GM21786 (cell line): ENCODE measurements around the gene ABLIM3.

Source experiments
- ATAC-seq: cut with Tn5 transposase; IDR thresholded peaks from one replicate; pipeline ENCODE4 v1.9.1; 2021; ENCODE audit not compliant: unreplicated experiment

The ABLIM3 gene

GRCh38 chr5:149141224-149141956, at the start of gene ABLIM3:
Gene ABLIM3 (plus strand): TSS chr5:149141493. CDS start chr5:149142096, 603 bp downstream.
- ATAC-seq: peak; percentile 91

GRCh38 chr5:149093625-149094024, 47.7 kb upstream of the ABLIM3 start:
- no peak for ATAC-seq

- no peak for ATAC-seq
Observed at GRCh38 chr5:149094996-149095395, 46.3 kb upstream of the ABLIM3 start.

GRCh38 chr5:149099920-149100319, 41.4 kb upstream of the ABLIM3 start:
- ATAC-seq: no peak

GRCh38 chr5:149100331-149100730, 41.0 kb upstream of the ABLIM3 start:
- ATAC-seq: no peak

- no peak for ATAC-seq
Observed at GRCh38 chr5:149108651-149109280, 32.5 kb upstream of the ABLIM3 start.

GRCh38 chr5:149110406-149110805, 30.9 kb upstream of the ABLIM3 start:
- ATAC-seq: no peak

GRCh38 chr5:149113669-149114068, 27.6 kb upstream of the ABLIM3 start:
- ATAC-seq: no peak

GRCh38 chr5:149114403-149115312, 26.6 kb upstream of the ABLIM3 start:
- peak; percentile 75 for ATAC-seq

GRCh38 chr5:149117970-149118369, 23.3 kb upstream of the ABLIM3 start:
- peak; percentile 60 for ATAC-seq

- no peak for ATAC-seq
Observed at GRCh38 chr5:149118463-149118862, 22.8 kb upstream of the ABLIM3 start.

- no peak for ATAC-seq
Observed at GRCh38 chr5:149121145-149121544, 20.1 kb upstream of the ABLIM3 start.

- no peak for ATAC-seq
Observed at GRCh38 chr5:149123211-149123610, 18.1 kb upstream of the ABLIM3 start.

- ATAC-seq: no peak
Observed at GRCh38 chr5:149125386-149125891, 15.9 kb upstream of the ABLIM3 start.

GRCh38 chr5:149126906-149127305, 14.4 kb upstream of the ABLIM3 start:
- no peak for ATAC-seq

- ATAC-seq: no peak
Observed at GRCh38 chr5:149127394-149127955, 13.8 kb upstream of the ABLIM3 start.

- peak; percentile 82 for ATAC-seq
Observed at GRCh38 chr5:149128023-149128875, 13.0 kb upstream of the ABLIM3 start.

- no peak for ATAC-seq
Observed at GRCh38 chr5:149129181-149129580, 12.1 kb upstream of the ABLIM3 start.

- no peak for ATAC-seq
Observed at GRCh38 chr5:149130121-149130914, 11.0 kb upstream of the ABLIM3 start.
